ENCODE measurements around the gene GPS1.

GPS1 gene

GRCh38 chr17:82051776-82052637, at the start of gene GPS1, which contains the start of gene RFNG:
Gene GPS1, plus strand, starts transcription at chr17:82051898. Its CDS starts 34 bp downstream, at chr17:82051932.
Gene RFNG, minus strand, starts transcription at chr17:82051811. Its CDS starts 45 bp downstream, at chr17:82051766.
- Histone ChIP-seq H3K27ac (ENCODE audit: low read depth, low read length) (no peak within 1 kb of the TSS), H3K36me3 (ENCODE audit: control insufficient read depth, low read length) (peaks cover 29% of the 10 kb centered on the region), H3K4me1 (ENCODE audit: control insufficient read depth, low read length) (peaks cover 17% of the 10 kb centered on the region)

GRCh38 chr17:82003411-82004381, 48.0 kb upstream of the GPS1 start:
- Histone ChIP-seq H3K27me3 (ENCODE audit: control insufficient read depth, low read length) (no peaks in the 10 kb centered on the region), H3K27ac (ENCODE audit: low read depth, low read length) (no peak overlapping the region), H3K9me2 (replicated peaks; ENCODE audit: control insufficient read depth, low read length) (no peaks in the 10 kb centered on the region), H3K36me3 (ENCODE audit: control insufficient read depth, low read length) (no peaks in the 10 kb centered on the region), H4K20me1 (ENCODE audit: control insufficient read depth, insufficient read depth, low read depth, low read length) (no peaks in the 10 kb centered on the region), H3K9me3 (ENCODE audit: control insufficient read depth, insufficient read depth, low read length) (no peaks in the 10 kb centered on the region), H3K4me3 (ENCODE audit: low read length) (no peak overlapping the region), H3F3A (ENCODE audit: control insufficient read depth, insufficient read depth) (no peaks in the 10 kb centered on the region), H3K79me2 (ENCODE audit: control insufficient read depth, low read length) (no peaks in the 10 kb centered on the region), H3K4me1 (ENCODE audit: control insufficient read depth, low read length) (no peaks in the 10 kb centered on the region), H3K4me2 (ENCODE audit: low read length) (no peak overlapping the region)
- TF ChIP-seq, protein P1, sequence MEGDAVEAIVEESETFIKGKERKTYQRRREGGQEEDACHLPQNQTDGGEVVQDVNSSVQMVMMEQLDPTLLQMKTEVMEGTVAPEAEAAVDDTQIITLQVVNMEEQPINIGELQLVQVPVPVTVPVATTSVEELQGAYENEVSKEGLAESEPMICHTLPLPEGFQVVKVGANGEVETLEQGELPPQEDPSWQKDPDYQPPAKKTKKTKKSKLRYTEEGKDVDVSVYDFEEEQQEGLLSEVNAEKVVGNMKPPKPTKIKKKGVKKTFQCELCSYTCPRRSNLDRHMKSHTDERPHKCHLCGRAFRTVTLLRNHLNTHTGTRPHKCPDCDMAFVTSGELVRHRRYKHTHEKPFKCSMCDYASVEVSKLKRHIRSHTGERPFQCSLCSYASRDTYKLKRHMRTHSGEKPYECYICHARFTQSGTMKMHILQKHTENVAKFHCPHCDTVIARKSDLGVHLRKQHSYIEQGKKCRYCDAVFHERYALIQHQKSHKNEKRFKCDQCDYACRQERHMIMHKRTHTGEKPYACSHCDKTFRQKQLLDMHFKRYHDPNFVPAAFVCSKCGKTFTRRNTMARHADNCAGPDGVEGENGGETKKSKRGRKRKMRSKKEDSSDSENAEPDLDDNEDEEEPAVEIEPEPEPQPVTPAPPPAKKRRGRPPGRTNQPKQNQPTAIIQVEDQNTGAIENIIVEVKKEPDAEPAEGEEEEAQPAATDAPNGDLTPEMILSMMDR (IDR thresholded peaks at IDR 0.05; ENCODE audit: low read depth, low read length, poor library complexity, severe bottlenecking) = no peak
- TF ChIP-seq EZH2phosphoT487 (IDR thresholded peaks at IDR 0.05; ENCODE audit: borderline replicate concordance, low read length) = no peak

More at GRCh38 chr17:82051776-82052637, at the start of gene GPS1, which contains the start of gene RFNG:
- Histone ChIP-seq H3K9me2 (replicated peaks; ENCODE audit: control insufficient read depth, low read length) (no peaks in the 10 kb centered on the region), H3K4me2 (ENCODE audit: low read length) (peak within 1 kb of the TSS; percentile 94), H4K20me1 (ENCODE audit: control insufficient read depth, insufficient read depth, low read depth, low read length) (peaks cover 3% of the 10 kb centered on the region; the same call in 1 of the 2 replicates), H3F3A (ENCODE audit: control insufficient read depth, insufficient read depth) (no peaks in the 10 kb centered on the region), H3K4me3 (ENCODE audit: low read length) (peak within 1 kb of the TSS; percentile 97), H3K79me2 (ENCODE audit: control insufficient read depth, low read length) (peaks cover 19% of the 10 kb centered on the region), H3K9me3 (ENCODE audit: control insufficient read depth, insufficient read depth, low read length) (no peaks in the 10 kb centered on the region), H3K27me3 (ENCODE audit: control insufficient read depth, low read length) (no peaks in the 10 kb centered on the region)
- TF ChIP-seq, protein P1 (IDR thresholded peaks at IDR 0.05; ENCODE audit: low read depth, low read length, poor library complexity, severe bottlenecking) = no peak
- TF ChIP-seq EZH2phosphoT487 (IDR thresholded peaks at IDR 0.05; ENCODE audit: borderline replicate concordance, low read length) = no peak

- Histone ChIP-seq H3K9me3 (ENCODE audit: control insufficient read depth, insufficient read depth, low read length) (no peaks in the 10 kb centered on the region), H3K27me3 (ENCODE audit: control insufficient read depth, low read length) (no peaks in the 10 kb centered on the region), H3K4me3 (ENCODE audit: low read length) (no peak overlapping the region), H3K27ac (ENCODE audit: low read depth, low read length) (no peak overlapping the region), H4K20me1 (ENCODE audit: control insufficient read depth, insufficient read depth, low read depth, low read length) (no peaks in the 10 kb centered on the region), H3K4me1 (ENCODE audit: control insufficient read depth, low read length) (no peaks in the 10 kb centered on the region), H3K36me3 (ENCODE audit: control insufficient read depth, low read length) (no peaks in the 10 kb centered on the region), H3K9me2 (replicated peaks; ENCODE audit: control insufficient read depth, low read length) (no peaks in the 10 kb centered on the region), H3K79me2 (ENCODE audit: control insufficient read depth, low read length) (no peaks in the 10 kb centered on the region), H3F3A (ENCODE audit: control insufficient read depth, insufficient read depth) (no peaks in the 10 kb centered on the region), H3K4me2 (ENCODE audit: low read length) (no peak overlapping the region)
- no peak for TF ChIP-seq EZH2phosphoT487 (IDR thresholded peaks at IDR 0.05; ENCODE audit: borderline replicate concordance, low read length)
- TF ChIP-seq, protein P1 (IDR thresholded peaks at IDR 0.05; ENCODE audit: low read depth, low read length, poor library complexity, severe bottlenecking) = no peak
Measured at GRCh38 chr17:82004517-82005455, 46.9 kb upstream of the GPS1 start.

Data from DOHH2 (cell line).